OCI-LY7 (cell line): ENCODE measurements around the gene DENND1A.

Source experiments
- CTCF ChIP-seq: fragments of 200-600 bp; sonication (generic); conservative IDR thresholded peaks from 2 replicates; pipeline ENCODE4 v1.5.1; 2014; ENCODE audit warnings: mild to moderate bottlenecking, antibody characterized with exemption, low read length, moderate library complexity, mixed read lengths
- EZH2phosphoT487 ChIP-seq: fragments of 200-600 bp; sonication (generic); IDR thresholded peaks from 2 replicates; pipeline ENCODE4 v1.6.1; 2018; ENCODE audit warnings: low read depth, borderline replicate concordance, mild to moderate bottlenecking, mixed run types, antibody characterized with exemption, low read length, moderate library complexity, mixed read lengths

GRCh38 chr9:123631862-123632261, 298.1 kb downstream of the DENND1A start:
- TF ChIP-seq CTCF (no peak), EZH2phosphoT487 (no peak)
